H1 (cell line): Measurements from ENCODE around the gene OSBP2. TPM values are rescaled to one million over a fixed set of nuclear protein-coding genes. Genes with fewer than 3 reads are reported as not detected.

Experiments used
- ASH2L ChIP-seq: fragments of 200-600, 300-600 bp; sonication (generic); IDR thresholded peaks from one replicate; pipeline ENCODE4 v1.7.1; 2017; ENCODE audit warnings: low read length
- BCL11A ChIP-seq, 2 experiments: IDR thresholded peaks; one replicate each; pipeline ENCODE4 v1.6.1; 2011; ENCODE audit warnings: low read depth in 2 of 2, low read length in 2 of 2, mild to moderate bottlenecking in 2 of 2
- BRCA1 ChIP-seq: IDR thresholded peaks from 2 replicates; pipeline ENCODE4 v1.6.1; 2012; ENCODE audit warnings: low read depth, low read length, improper control_type of control experiment
- CBX8 ChIP-seq: fragments of 300-800, 300-1000 bp; sonication (generic); IDR thresholded peaks from 2 replicates; pipeline ENCODE4 v1.7.1; 2016; ENCODE audit warnings: low read depth, low read length, borderline replicate concordance
- CHD2 ChIP-seq: IDR thresholded peaks from 2 replicates; pipeline ENCODE4 v1.6.1; 2012; ENCODE audit warnings: low read length, improper control_type of control experiment
- E2F6 ChIP-seq: IDR thresholded peaks from 2 replicates; pipeline ENCODE4 v1.6.1; 2012; ENCODE audit warnings: inconsistent platforms
- GTF2F1 ChIP-seq: IDR thresholded peaks from 2 replicates; pipeline ENCODE4 v1.6.1; 2012; ENCODE audit warnings: low read depth, low read length, improper control_type of control experiment, borderline replicate concordance
- HDAC2 ChIP-seq, 2 experiments: fragments of 300-600 bp in 1 of 2; sonication (generic) in 1 of 2; IDR thresholded peaks; 2 replicates each; pipeline ENCODE4 v1.6.1; 2011 to 2012; ENCODE audit warnings: low read depth in 2 of 2, low read length in 2 of 2, mild to moderate bottlenecking in 2 of 2, moderate library complexity in 2 of 2, borderline replicate concordance in 1 of 2, inconsistent platforms in 1 of 2
- HDAC6 ChIP-seq: IDR thresholded peaks from one replicate; pipeline ENCODE4 v1.7.1; 2012; ENCODE audit warnings: low read depth, mild to moderate bottlenecking, inconsistent platforms, low read length, moderate library complexity
- JUND ChIP-seq: IDR thresholded peaks from 2 replicates; pipeline ENCODE4 v1.6.1; 2011; ENCODE audit warnings: mild to moderate bottlenecking, improper control_type of control experiment, low read length
- MAFK ChIP-seq: IDR thresholded peaks from 2 replicates; pipeline ENCODE4 v1.6.1; 2012; ENCODE audit warnings: low read depth, mild to moderate bottlenecking, improper control_type of control experiment, low read length
- MAX ChIP-seq: IDR thresholded peaks from 2 replicates; pipeline ENCODE4 v1.6.1; 2012; ENCODE audit warnings: inconsistent platforms
- RFX5 ChIP-seq: IDR thresholded peaks from 2 replicates; pipeline ENCODE4 v1.6.1; 2011; ENCODE audit warnings: low read depth, low read length, improper control_type of control experiment, borderline replicate concordance
- RNF2 ChIP-seq: fragments of 200-900, 300-1000 bp; sonication (generic); IDR thresholded peaks from 2 replicates; pipeline ENCODE4 v1.7.1; 2016; ENCODE audit warnings: borderline replicate concordance, low read depth, mild to moderate bottlenecking, antibody characterized with exemption, low read length; ENCODE audit not compliant: poor library complexity, severe bottlenecking; ENCODE audit errors: missing control alignments
- SIN3A ChIP-seq, 2 experiments: IDR thresholded peaks in 1 of 2; conservative IDR thresholded peaks in 1 of 2; 2 replicates each; pipeline ENCODE4 v1.6.1; 2011 to 2012; ENCODE audit warnings: low read length in 2 of 2, improper control_type of control experiment in 1 of 2, low read depth in 1 of 2, mild to moderate bottlenecking in 1 of 2
- SP1 ChIP-seq: IDR thresholded peaks from 2 replicates; pipeline ENCODE4 v1.6.1; 2011; ENCODE audit warnings: low read depth, low read length
- SUZ12 ChIP-seq: fragments of 200-600 bp; sonication (generic); IDR thresholded peaks from 2 replicates; pipeline ENCODE4 v1.6.1; 2012; ENCODE audit warnings: mild to moderate bottlenecking, inconsistent platforms, low read length, moderate library complexity, mixed read lengths
- TAF7 ChIP-seq: optimal IDR thresholded peaks from 2 replicates; pipeline ENCODE3; 2011; ENCODE audit warnings: low read depth, mild to moderate bottlenecking, inconsistent platforms, low read length, moderate library complexity, borderline replicate concordance
- TBP ChIP-seq: IDR thresholded peaks from 2 replicates; pipeline ENCODE4 v1.6.1; 2011; ENCODE audit warnings: low read depth, low read length, improper control_type of control experiment
- ZNF274 ChIP-seq: IDR thresholded peaks from 2 replicates; pipeline ENCODE4 v1.7.0; 2012; ENCODE audit warnings: low read length, borderline replicate concordance; ENCODE audit errors: extremely low read depth
- polyA plus RNA-seq, 7 experiments: library from polyadenylated mRNA; depleted of rRNA in 3 of 7; stranded (reverse) in 5 of 7; unstranded in 2 of 7; fragments of >200 nt in 5 of 7; fragments of 200-250 nt in 2 of 7; gene quantifications; 1 replicate in 5 of 7; 2 replicates in 1 of 7; 4 replicates in 1 of 7; pipeline versions ENCODE4 v1.2.1 to v1.2.3, GENCODE V29; 2011 to 2013; ENCODE audit warnings: missing spikeins in 2 of 7, mixed read lengths in 2 of 7
- total RNA-seq: library from RNA; stranded (reverse); fragmentation: NEBNext Ultra II Directional; extraction: Animal tissue kit (Norgen Biotek cat#: 25700); gene quantifications from 2 replicates; pipeline ENCODE4 v1.2.1, GENCODE V29; 2021

The OSBP2 gene
- total and polyA plus RNA-seq, 2 of the 8 experiments (the other 6 are each of a cell fraction or from before 2014, with no cell fraction given), result 3.4 to 3.7 TPM

- TF ChIP-seq CHD2 (no peak), ASH2L (peak; percentile 87), HDAC6 (no peak), BCL11A (IDR thresholded peaks at IDR 0.05; ENCODE audit: low read depth in 2 of 2, low read length in 2 of 2) (no peak), BRCA1 (no peak), ZNF274 (no peak), JUND (no peak), HDAC2 (IDR thresholded peaks at IDR 0.05; ENCODE audit: borderline replicate concordance in 1 of 2, low read depth in 2 of 2, low read length in 2 of 2) (0 out of 4 replicates have a peak, but pooled peaks have one; percentile 3 to 30), SP1 (no peak), SUZ12 (peak; percentile 59; the same call in 1 of the 2 replicates), RFX5 (no peak), CBX8 (no peak), MAFK (no peak), TBP (no peak), RNF2 (no peak), TAF7 (no peak), GTF2F1 (no peak), E2F6 (no peak), MAX (no peak; the same call in 1 of the 2 replicates), SIN3A (conservative IDR thresholded peaks at IDR 0.05 in 1 of 2, IDR thresholded peaks at IDR 0.05 in 1 of 2; ENCODE audit: low read depth in 1 of 2, low read length in 2 of 2) (no peak)
Measured at GRCh38 chr22:30694640-30695350, at the start of gene OSBP2 (continued).
